ENCODE measurements around the gene ARSG. TPM values are rescaled to one million over a fixed set of nuclear protein-coding genes. Genes with fewer than 3 reads are reported as not detected.

ARSG gene
- total and polyA plus RNA-seq, 2 of the 8 experiments (the other 6 are each of a cell fraction or from before 2014, with no cell fraction given), result 3.3 to 4.0 TPM

GRCh38 chr17:68295086-68295485 is 3.8 kb downstream of the ARSG start:
- Histone ChIP-seq H3K4me1 (replicated peaks in 1 of 4; ENCODE audit: control insufficient read depth in 3 of 4, insufficient read depth in 4 of 4, low read length in 3 of 4) (peaks cover 18 to 31% (median 24%) of the 10 kb centered on the region in 4 experiments), H3K18ac (ENCODE audit: extremely low read depth, low read length) (peak overlapping the region; percentile 63; the same call in 1 of the 2 replicates), H3K27ac (ENCODE audit: low read depth, low read length) (no peak overlapping the region), H3K36me3 (ENCODE audit: control insufficient read depth in 2 of 4, insufficient read depth in 4 of 4, low read length in 3 of 4) (no peaks in the 10 kb centered on the region), H4K20me1 (replicated peaks in 1 of 2; ENCODE audit: control insufficient read depth in 1 of 2, insufficient read depth in 2 of 2, low read length in 2 of 2) (peaks cover 0 to under 1% of the 10 kb centered on the region in 2 experiments), H3K27me3 (replicated peaks in 1 of 4; ENCODE audit: control insufficient read depth in 3 of 4, extremely low read depth in 1 of 4, insufficient read depth in 3 of 4, low read length in 3 of 4) (peaks cover 0 to 12% (median 10%) of the 10 kb centered on the region in 4 experiments; a peak in 6 of 7 replicates), H3K56ac (replicated peaks; ENCODE audit: insufficient read length, low read depth, low read length) (no peak overlapping the region), H2BK5ac (ENCODE audit: low read depth, low read length) (0 out of 2 replicates have a peak overlapping the region, but pooled peaks have one; percentile 19), H3K14ac (ENCODE audit: insufficient read length) (no peak overlapping the region), H2BK20ac (ENCODE audit: low read length) (peak overlapping the region; percentile 23; the same call in 1 of the 2 replicates), H2BK120ac (replicated peaks; ENCODE audit: low read depth, low read length) (no peak overlapping the region), H3K23ac (ENCODE audit: insufficient read length) (no peak overlapping the region), H3K23me2 (ENCODE audit: low read depth, low read length) (peaks cover 22% of the 10 kb centered on the region), H3K4ac (replicated peaks; ENCODE audit: insufficient read length, low read depth, low read length) (no peak overlapping the region), H2BK12ac (ENCODE audit: low read depth, low read length) (peak overlapping the region; percentile 78; the same call in 1 of the 2 replicates), H4K5ac (ENCODE audit: insufficient read length, low read depth, low read length) (no peak overlapping the region), H2AFZ (ENCODE audit: low read length) (no peak overlapping the region), H4K8ac (ENCODE audit: extremely low read depth, insufficient read depth, low read length) (no peak overlapping the region), H3K79me1 (ENCODE audit: low read depth, low read length) (no peaks in the 10 kb centered on the region), H3K4me3 (ENCODE audit: extremely low read depth in 1 of 4, insufficient read depth in 2 of 4, low read depth in 3 of 4, low read length in 4 of 4) (no peak overlapping the region), H4K91ac (replicated peaks; ENCODE audit: insufficient read length, low read length) (no peak overlapping the region), H3K9me3 (ENCODE audit: insufficient read depth in 2 of 2, low read depth in 1 of 2, low read length in 1 of 2) (no peaks in the 10 kb centered on the region), H2BK15ac (ENCODE audit: low read length) (no peak overlapping the region; the same call in 1 of the 2 replicates), H3K79me2 (ENCODE audit: control insufficient read depth in 1 of 2, insufficient read depth in 2 of 2, low read length in 2 of 2) (no peaks in the 10 kb centered on the region), H2AK5ac (ENCODE audit: low read depth, low read length) (peak overlapping the region; percentile 89; the same call in 1 of the 2 replicates), H3K4me2 (ENCODE audit: insufficient read depth in 1 of 2, low read depth in 2 of 2, low read length in 2 of 2) (no peak overlapping the region), H3K9ac (replicated peaks in 1 of 4; ENCODE audit: extremely low read depth in 1 of 4, low read depth in 3 of 4, low read length in 3 of 4) (no peak overlapping the region)
- DNase-seq (ENCODE audit: low read depth in 1 of 2, low spot score in 2 of 2) (no peak), FAIRE-seq (no peak)
- ChIA-PET POLR2A (ENCODE audit: partially characterized antibody) (no interaction called here), CTCF (ENCODE audit: partially characterized antibody) (no interaction called here)
- TF ChIP-seq CREB1 (IDR thresholded peaks at IDR 0.05) (no peak), SP2 (IDR thresholded peaks at IDR 0.05; ENCODE audit: low read length) (no peak), SUZ12 (IDR thresholded peaks at IDR 0.05; ENCODE audit: low read length) (no peak), PHF8 (conservative IDR thresholded peaks at IDR 0.05; ENCODE audit: low read depth, low read length) (no peak), SP4 (IDR thresholded peaks at IDR 0.05; ENCODE audit: low read length) (no peak), GTF2F1 (IDR thresholded peaks at IDR 0.05; ENCODE audit: borderline replicate concordance, low read depth, low read length) (no peak)
- 92% methylated on average over 7 of the region's 7 CpGs; no CpG with 5 or more reads in 1 of the 2 experiments for WGBS, 2 experiments (ENCODE audit: extremely low coverage in 1 of 2, insufficient coverage in 1 of 2, insufficient read length in 1 of 2, insufficient replicate concordance in 2 of 2, low coverage in 1 of 2, low lambda C conversion rate in 2 of 2, missing lambda C conversion rate in 1 of 2)

Data from H1 (cell line).